CD14-positive monocyte (primary cell): Measurements from ENCODE around the gene MICOS13. TPM values are rescaled to one million over a fixed set of nuclear protein-coding genes. Genes with fewer than 3 reads are reported as not detected.

Source experiments
- DNase-seq, 3 donors: peaks; one replicate each; pipeline ENCODE4 v3.0.0-alpha.2; 2011 to 2022
- H2AFZ ChIP-seq: 2 replicates; pipeline ENCODE4 v1.6.0; 2012; ENCODE audit warnings: mild to moderate bottlenecking, low read depth, low read length, inconsistent platforms; ENCODE audit not compliant: insufficient read depth, poor library complexity, severe bottlenecking
- H3K27ac ChIP-seq, 2 donors: 1 replicate in 1 of 2; 2 replicates in 1 of 2; pipeline ENCODE4 v1.5.1; 2012 to 2013; ENCODE audit warnings: low read length in 2 of 2, control low read depth in 1 of 2, inconsistent platforms in 1 of 2, low read depth in 1 of 2, mild to moderate bottlenecking in 1 of 2
- H3K27me3 ChIP-seq, 2 donors: one replicate each; pipeline versions ENCODE4 v1.6.0 to v1.6.1; 2011 to 2013; ENCODE audit warnings: low read length in 2 of 2; ENCODE audit not compliant: control insufficient read depth in 2 of 2, insufficient read depth in 2 of 2
- H3K36me3 ChIP-seq, 2 donors: replicated peaks in 1 of 2; 1 replicate in 1 of 2; 2 replicates in 1 of 2; pipeline versions ENCODE4 v1.5.1 to v1.6.1; 2012 to 2013; ENCODE audit warnings: low read length in 2 of 2, control low read depth in 1 of 2, inconsistent platforms in 1 of 2, mild to moderate bottlenecking in 1 of 2; ENCODE audit not compliant: insufficient read depth in 2 of 2, control insufficient read depth in 1 of 2
- H3K4me1 ChIP-seq, 2 donors: 1 replicate in 1 of 2; 2 replicates in 1 of 2; pipeline versions ENCODE4 v1.5.1 to v1.6.1; 2012 to 2013; ENCODE audit warnings: low read length in 2 of 2, control low read depth in 1 of 2, inconsistent platforms in 1 of 2, mild to moderate bottlenecking in 1 of 2, moderate library complexity in 1 of 2; ENCODE audit not compliant: insufficient read depth in 2 of 2, control insufficient read depth in 1 of 2
- H3K4me2 ChIP-seq: replicated peaks from 2 replicates; pipeline ENCODE3; 2012; ENCODE audit warnings: low read length, moderate library complexity, mild to moderate bottlenecking; ENCODE audit not compliant: poor library complexity, severe bottlenecking; ENCODE audit errors: extremely low read depth
- H3K4me3 ChIP-seq, 3 experiments: fragments of 200-600 bp in 1 of 3; sonication (generic) in 1 of 3; replicated peaks in 1 of 3; 1 replicate in 2 of 3; 2 replicates in 1 of 3; pipeline ENCODE4 v1.5.1; 2011 to 2013; ENCODE audit warnings: low read length in 3 of 3, mild to moderate bottlenecking in 3 of 3, control low read depth in 2 of 3, low read depth in 2 of 3, inconsistent platforms in 1 of 3, moderate library complexity in 1 of 3
- H3K79me2 ChIP-seq: 2 replicates; pipeline ENCODE4 v1.6.0; 2012; ENCODE audit warnings: mild to moderate bottlenecking, control low read depth, inconsistent platforms, low read length, moderate library complexity; ENCODE audit not compliant: insufficient read depth
- H3K9ac ChIP-seq: 2 replicates; pipeline ENCODE4 v1.6.0; 2017; ENCODE audit warnings: low read length, mild to moderate bottlenecking; ENCODE audit not compliant: insufficient read depth, poor library complexity, severe bottlenecking
- H3K9me3 ChIP-seq, 2 donors: replicated peaks in 1 of 2; 1 replicate in 1 of 2; 2 replicates in 1 of 2; pipeline versions ENCODE4 v1.5.1 to v1.6.1; 2012 to 2013; ENCODE audit warnings: low read length in 2 of 2, control low read depth in 1 of 2; ENCODE audit not compliant: control insufficient read depth in 1 of 2, insufficient read depth in 1 of 2
- H4K20me1 ChIP-seq: 2 replicates; pipeline ENCODE4 v1.6.0; 2012; ENCODE audit warnings: mild to moderate bottlenecking, low read length, control low read depth, moderate library complexity; ENCODE audit not compliant: insufficient read depth
- H3K27ac Mint-ChIP-seq, 7 donors: one replicate each; pipeline ENCODE4 v1.8.0; 2020; ENCODE audit warnings: mild to moderate bottlenecking in 7 of 7, mixed read lengths in 7 of 7, moderate library complexity in 6 of 7, inconsistent platforms in 2 of 7
- H3K27me3 Mint-ChIP-seq, 3 donors: one replicate each; pipeline ENCODE4 v1.8.0; 2021 to 2022; ENCODE audit warnings: low read depth in 3 of 3, mild to moderate bottlenecking in 3 of 3, mixed read lengths in 3 of 3, moderate library complexity in 3 of 3, inconsistent platforms in 1 of 3
- H3K36me3 Mint-ChIP-seq, 2 donors: one replicate each; pipeline ENCODE4 v1.8.0; 2020; ENCODE audit warnings: mixed read lengths in 2 of 2, inconsistent platforms in 1 of 2, mild to moderate bottlenecking in 1 of 2
- H3K4me1 Mint-ChIP-seq: one replicate; pipeline ENCODE4 v1.8.0; 2020; ENCODE audit warnings: mild to moderate bottlenecking, mixed read lengths
- H3K4me3 Mint-ChIP-seq, 2 donors: one replicate each; pipeline ENCODE4 v1.8.0; 2020; ENCODE audit warnings: mild to moderate bottlenecking in 2 of 2, mixed read lengths in 2 of 2, moderate library complexity in 1 of 2
- H3K9me3 Mint-ChIP-seq, 7 donors: one replicate each; pipeline ENCODE4 v1.8.0; 2020 to 2022; ENCODE audit warnings: mixed read lengths in 7 of 7, mild to moderate bottlenecking in 6 of 7, moderate library complexity in 6 of 7, inconsistent platforms in 2 of 7
- WGBS: methylation state at CpG from one replicate; pipeline ENCODE4 v1.1.5; 2013; ENCODE audit warnings: missing lambda C conversion rate; ENCODE audit not compliant: insufficient coverage; 5-methylcytosine and 5-hydroxymethylcytosine counted together
- intact Hi-C, 2 donors: fragments of 100-400 bp; cut with micrococcal nuclease; formaldehyde crosslinking; loops; one replicate each; pipeline versions ENCODE4 v1.15.0 to v1.15.1; 2023
- polyA plus RNA-seq, 3 donors: library from polyadenylated mRNA; depleted of rRNA in 1 of 3; unstranded in 2 of 3; stranded (reverse) in 1 of 3; fragments of 300-500 nt in 2 of 3; fragments of >200 nt in 1 of 3; fragmentation: Illumina TruSeq in 2 of 3; gene quantifications; 1 replicate in 2 of 3; 2 replicates in 1 of 3; pipeline ENCODE4 v1.2.3, GENCODE V29; 2012 to 2021
- TF ChIP-seq, protein P1 (sequence below): fragments of 200-600 bp; IDR thresholded peaks from one replicate; pipeline ENCODE4 v1.8.0; 2022; ENCODE audit warnings: antibody characterized with exemption, mild to moderate bottlenecking

The MICOS13 gene
- polyA plus RNA-seq, 3 donors, result 22.5 to 82.7 (median 78.6) TPM

DNA sequence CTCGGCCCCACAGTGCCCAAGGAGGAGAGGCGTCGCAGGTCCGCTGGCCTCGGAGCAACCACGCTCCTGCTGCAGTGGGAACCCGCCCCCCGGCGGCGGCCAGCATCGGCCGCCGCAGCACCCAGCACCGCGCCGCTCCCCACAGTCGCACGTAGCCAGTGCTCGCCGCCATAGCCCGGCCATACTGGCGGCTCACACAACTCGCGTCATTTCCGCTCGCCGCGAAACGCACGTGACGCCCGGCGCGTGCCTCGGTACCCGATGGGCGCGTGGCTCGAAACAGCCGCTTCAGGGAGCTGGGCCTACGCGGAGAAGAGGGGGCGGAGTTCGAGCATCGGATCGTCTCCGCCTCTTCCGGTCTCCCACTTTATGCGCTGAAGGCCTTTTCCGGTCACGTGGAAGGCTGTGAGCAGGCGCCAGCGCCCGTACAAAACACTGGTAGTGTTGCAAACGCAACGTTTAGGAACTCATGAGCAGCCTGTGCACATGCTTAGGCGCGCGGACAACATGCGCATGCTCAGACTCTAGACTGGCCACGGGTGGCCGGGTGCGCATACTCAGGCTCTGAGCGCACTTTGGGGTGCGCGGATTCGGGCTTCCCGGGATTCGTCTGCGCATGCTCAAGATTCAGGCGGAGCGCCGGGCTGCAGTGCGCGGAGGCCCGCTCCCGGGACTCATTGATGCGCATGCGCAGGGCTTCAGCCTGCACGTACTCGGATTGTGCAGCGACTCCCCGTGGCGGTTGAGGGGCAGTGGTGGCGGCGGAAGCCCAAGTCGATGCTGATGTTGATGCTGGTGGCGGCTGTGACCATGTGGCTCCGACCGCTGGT is 39.9 kb upstream of the MICOS13 start, which contains the start of the genes CATSPERD and LONP1:
Gene CATSPERD, plus strand, starts transcription at position 677 of the 830 bp plus-strand sequence. Its CDS starts 101 bp downstream, at position 778.
Gene LONP1, minus strand, starts transcription at position 186 of the 830 bp plus-strand sequence. Its CDS starts 14 bp downstream, at position 172.
- H3K4me3 ChIP-seq, result peak within 1 kb of the TSS; percentile 59 to 82 (median 66)
- H3K27ac ChIP-seq, result peak within 1 kb of the TSS; percentile 89 to 91
- peaks cover 22% of the 10 kb centered on the region for H4K20me1 ChIP-seq
- H3K36me3 ChIP-seq, result peaks cover 0 to 5% of the 10 kb centered on the region in 2 donors
- Mint-ChIP-seq H3K9me3 (peaks cover 0 to 3% (median 0%) of the 10 kb centered on the region in 7 donors), H3K4me3 (peak within 1 kb of the TSS; percentile 81 to 90), H3K27ac (peak within 1 kb of the TSS; percentile 90 to 95 (median 94)), H3K27me3 (peaks cover 0 to 8% (median 2%) of the 10 kb centered on the region in 3 donors), H3K4me1 (peaks cover 26% of the 10 kb centered on the region), H3K36me3 (peaks cover 7 to 14% of the 10 kb centered on the region in 2 donors)
- H3K27me3 ChIP-seq, result no peaks in the 10 kb centered on the region
- WGBS, result under 1% methylated on average over 88 of the region's 90 CpGs
- intact Hi-C loops, result loop anchor here (2.0 to 5.0 kb wide), 4 partner anchors 29 to 97 kb away; partner anchors contain the start of genes DUS3L (in 2 of the 2), RPL36 (in 2 of the 2), SAFB (in 1 of the 2) and SAFB2 (in 1 of the 2)
- peak within 1 kb of the TSS; percentile 94 for H3K9ac ChIP-seq
- peak within 1 kb of the TSS; percentile 87 for H2AFZ ChIP-seq
- H3K4me2 ChIP-seq, result peak within 1 kb of the TSS; percentile 89
- peak; percentile 99 to 100 (median 100) for DNase-seq
- H3K4me1 ChIP-seq, result peaks cover 20 to 29% of the 10 kb centered on the region in 2 donors
- no peaks in the 10 kb centered on the region for H3K9me3 ChIP-seq
- peaks cover 43% of the 10 kb centered on the region for H3K79me2 ChIP-seq
- TF ChIP-seq, protein P1, sequence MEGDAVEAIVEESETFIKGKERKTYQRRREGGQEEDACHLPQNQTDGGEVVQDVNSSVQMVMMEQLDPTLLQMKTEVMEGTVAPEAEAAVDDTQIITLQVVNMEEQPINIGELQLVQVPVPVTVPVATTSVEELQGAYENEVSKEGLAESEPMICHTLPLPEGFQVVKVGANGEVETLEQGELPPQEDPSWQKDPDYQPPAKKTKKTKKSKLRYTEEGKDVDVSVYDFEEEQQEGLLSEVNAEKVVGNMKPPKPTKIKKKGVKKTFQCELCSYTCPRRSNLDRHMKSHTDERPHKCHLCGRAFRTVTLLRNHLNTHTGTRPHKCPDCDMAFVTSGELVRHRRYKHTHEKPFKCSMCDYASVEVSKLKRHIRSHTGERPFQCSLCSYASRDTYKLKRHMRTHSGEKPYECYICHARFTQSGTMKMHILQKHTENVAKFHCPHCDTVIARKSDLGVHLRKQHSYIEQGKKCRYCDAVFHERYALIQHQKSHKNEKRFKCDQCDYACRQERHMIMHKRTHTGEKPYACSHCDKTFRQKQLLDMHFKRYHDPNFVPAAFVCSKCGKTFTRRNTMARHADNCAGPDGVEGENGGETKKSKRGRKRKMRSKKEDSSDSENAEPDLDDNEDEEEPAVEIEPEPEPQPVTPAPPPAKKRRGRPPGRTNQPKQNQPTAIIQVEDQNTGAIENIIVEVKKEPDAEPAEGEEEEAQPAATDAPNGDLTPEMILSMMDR, result peak; percentile 87

DNA sequence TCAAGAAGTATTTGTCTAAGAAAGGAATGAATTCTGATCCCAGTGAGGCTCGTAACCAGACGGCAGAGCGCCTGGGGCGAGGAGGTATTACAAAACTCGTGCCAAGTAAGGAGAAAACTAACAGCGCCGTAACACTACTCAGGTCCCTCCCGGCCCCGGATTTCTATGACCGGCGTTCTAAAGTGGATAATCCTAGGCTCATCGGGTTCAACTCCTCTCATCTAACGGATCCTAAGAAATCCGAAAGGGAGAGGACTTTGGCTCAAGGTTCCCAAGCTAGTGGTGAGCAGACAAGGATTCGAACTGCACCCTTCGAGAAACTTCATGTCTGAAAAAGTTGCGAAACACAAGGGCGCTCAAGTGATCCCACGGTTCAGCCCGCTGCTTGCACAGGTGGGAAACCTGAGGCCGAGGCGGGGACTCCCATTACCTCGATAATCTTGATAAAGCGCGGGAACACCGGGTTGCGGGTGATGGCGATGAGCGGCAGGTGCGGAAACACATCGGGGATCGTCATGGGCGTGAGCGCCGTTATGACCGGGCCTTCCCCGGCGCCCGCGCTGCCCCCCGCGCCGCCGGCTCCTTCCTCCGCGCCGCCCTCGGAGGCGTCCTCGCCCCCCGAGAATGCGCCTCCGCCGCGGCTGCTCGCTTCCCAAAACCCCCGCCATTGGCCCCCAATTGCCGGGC is 39.1 kb upstream of the MICOS13 start:
- Mint-ChIP-seq H3K4me1 (peaks cover 26% of the 10 kb centered on the region), H3K4me3 (peak overlapping the region; percentile 81 to 90), H3K9me3 (peaks cover 0 to 3% (median 0%) of the 10 kb centered on the region in 7 donors), H3K27ac (peak overlapping the region; percentile 90 to 95 (median 94)), H3K27me3 (peaks cover 0 to 4% (median 2%) of the 10 kb centered on the region in 3 donors), H3K36me3 (peaks cover 7 to 14% of the 10 kb centered on the region in 2 donors)
- Histone ChIP-seq H3K27ac (peak overlapping the region; percentile 89 to 91), H3K79me2 (peaks cover 49% of the 10 kb centered on the region), H3K9me3 (no peaks in the 10 kb centered on the region), H3K27me3 (no peaks in the 10 kb centered on the region), H3K4me3 (peak overlapping the region; percentile 59 to 82 (median 66)), H3K4me2 (peak overlapping the region; percentile 89), H3K4me1 (peaks cover 20 to 29% of the 10 kb centered on the region in 2 donors), H3K9ac (peak overlapping the region; percentile 94), H3K36me3 (peaks cover under 1 to 5% of the 10 kb centered on the region in 2 donors), H4K20me1 (peaks cover 29% of the 10 kb centered on the region), H2AFZ (peak overlapping the region; percentile 87)
- DNase-seq, result peak in 2 of 3 donors; percentile 11 to 26
- TF ChIP-seq, protein P1, result no peak
- intact Hi-C loops, result loop anchor here in 1 of 2 donors (2.0 kb wide), 1 partner anchor 29 kb away; the partner anchor contains the start of gene RPL36
- under 1% methylated on average over 58 of the region's 58 CpGs for WGBS
